GM23248 (cell line): ENCODE results near the gene MST1. TPM values are rescaled to one million over a fixed set of nuclear protein-coding genes. Genes with fewer than 3 reads are reported as not detected.

Source experiments
- DNase-seq: peaks from one replicate; pipeline ENCODE4 v3.0.0-alpha.2; 2015
- H2AFZ ChIP-seq: fragments of 200-600 bp; sonication (generic); 2 replicates; pipeline ENCODE4 v1.6.1; 2016; ENCODE audit warnings: antibody characterized with exemption
- H3F3A ChIP-seq: fragments of 200-600 bp; sonication (generic); 2 replicates; pipeline ENCODE4 v1.6.1; 2016; ENCODE audit warnings: mild to moderate bottlenecking, antibody characterized with exemption, mixed run types; ENCODE audit not compliant: insufficient read depth
- H3K27ac ChIP-seq: fragments of 200-600 bp; sonication (generic); 2 replicates; pipeline ENCODE4 v1.5.1; 2016; ENCODE audit warnings: mild to moderate bottlenecking
- H3K27me3 ChIP-seq: fragments of 200-600 bp; sonication (generic); replicated peaks from 2 replicates; pipeline ENCODE4 v1.6.1; 2016; ENCODE audit warnings: mild to moderate bottlenecking; ENCODE audit not compliant: insufficient read depth
- H3K36me3 ChIP-seq: fragments of 200-600 bp; sonication (generic); 2 replicates; pipeline ENCODE4 v1.6.1; 2016; ENCODE audit warnings: low read depth, mild to moderate bottlenecking
- H3K4me1 ChIP-seq: fragments of 200-600 bp; sonication (generic); 2 replicates; pipeline ENCODE4 v1.6.1; 2016; ENCODE audit warnings: mild to moderate bottlenecking; ENCODE audit not compliant: insufficient read depth
- H3K4me2 ChIP-seq: fragments of 200-600 bp; sonication (generic); one replicate; pipeline ENCODE4 v1.6.1; 2016; ENCODE audit warnings: mild to moderate bottlenecking; ENCODE audit not compliant: unreplicated experiment
- H3K4me3 ChIP-seq: fragments of 200-600 bp; sonication (generic); 2 replicates; pipeline ENCODE4 v1.5.1; 2016; ENCODE audit warnings: mild to moderate bottlenecking
- H3K79me2 ChIP-seq: fragments of 200-600 bp; sonication (generic); 2 replicates; pipeline ENCODE4 v1.6.1; 2016; ENCODE audit warnings: mild to moderate bottlenecking; ENCODE audit not compliant: insufficient read depth
- H3K9ac ChIP-seq: fragments of 200-600 bp; sonication (generic); 2 replicates; pipeline ENCODE4 v1.6.1; 2016; ENCODE audit warnings: mild to moderate bottlenecking
- H3K9me2 ChIP-seq: fragments of 200-600 bp; sonication (generic); 2 replicates; pipeline ENCODE4 v1.6.1; 2016; ENCODE audit warnings: mixed run types, mild to moderate bottlenecking, moderate library complexity; ENCODE audit not compliant: insufficient read depth
- H3K9me3 ChIP-seq: fragments of 200-600 bp; sonication (generic); one replicate; pipeline ENCODE4 v1.6.1; 2017; ENCODE audit warnings: low read depth
- H4K20me1 ChIP-seq: fragments of 200-600 bp; sonication (generic); 2 replicates; pipeline ENCODE4 v1.6.0; 2016; ENCODE audit not compliant: insufficient read depth
- EZH2 ChIP-seq: fragments of 200-600 bp; sonication (generic); IDR thresholded peaks from 2 replicates; pipeline ENCODE4 v1.6.1; 2018; ENCODE audit warnings: antibody characterized with exemption, mild to moderate bottlenecking; ENCODE audit not compliant: insufficient read depth, poor library complexity, severe bottlenecking
- EZH2phosphoT487 ChIP-seq: fragments of 200-600 bp; sonication (generic); IDR thresholded peaks from 2 replicates; pipeline ENCODE4 v1.6.1; 2018; ENCODE audit warnings: antibody characterized with exemption, moderate library complexity, mild to moderate bottlenecking, low read depth; ENCODE audit not compliant: insufficient read depth
- whole genome bisulfite sequencing, 2 experiments: methylation state at CpG; one replicate each; pipeline ENCODE4 v1.1.6; 2015 to 2017; ENCODE audit warnings: low lambda C conversion rate in 2 of 2, low coverage in 1 of 2; ENCODE audit errors: missing lambda C conversion rate in 2 of 2; 5-methylcytosine and 5-hydroxymethylcytosine counted together
- in situ Hi-C: fragments of 300-500 bp; cut with MboI; formaldehyde crosslinking; loops from 2 replicates; pipeline ENCODE4 v1.15.0; 2020
- polyA plus RNA-seq: library from polyadenylated mRNA; unstranded; fragments of >200 nt; fragmentation: Nextera tagmentation; extraction: Ambion mirVana; gene quantifications from 2 replicates; pipeline ENCODE4 v1.2.1, GENCODE V29; 2016
- total RNA-seq: library from RNA; depleted of rRNA; stranded (reverse); fragments of >200 nt; shearing (Covaris generic); gene quantifications from 2 replicates; pipeline ENCODE4 v1.2.3, GENCODE V29; 2014

MST1 gene
- total and polyA plus RNA-seq, 2 experiments from 2014 or later = 3.0 to 6.4 TPM

DNA sequence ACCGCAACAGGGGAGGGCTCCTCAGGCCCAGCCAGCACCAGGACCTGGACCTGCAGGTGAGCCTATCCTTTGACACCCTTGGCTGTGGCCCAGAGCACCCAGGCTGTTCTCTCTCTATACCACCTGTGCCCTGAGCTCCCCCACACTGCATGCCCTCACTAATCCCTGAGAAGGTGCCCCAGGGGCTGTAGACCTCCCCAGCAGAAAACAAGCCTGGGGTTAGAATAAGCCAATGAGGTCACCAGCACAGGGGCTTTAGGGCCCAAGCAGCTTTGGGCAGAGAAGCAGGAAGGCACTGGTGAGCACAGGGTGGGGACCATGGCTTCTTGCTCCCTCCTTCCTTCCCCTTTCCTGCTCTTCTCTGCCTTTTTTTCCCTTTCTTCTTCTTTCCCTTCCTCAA is 25.4 kb downstream of the MST1 start:
- H3K4me1 ChIP-seq = no peaks in the 10 kb centered on the region
- in situ Hi-C loops = no loop called here
- no peaks in the 10 kb centered on the region for H3K9me3 ChIP-seq
- no peaks in the 10 kb centered on the region for H3F3A ChIP-seq
- no peak for DNase-seq
- H3K4me2 ChIP-seq = no peak overlapping the region
- H3K9ac ChIP-seq = no peak overlapping the region
- 100% methylated on average over 1 of the region's 1 CpG for WGBS, 2 experiments
- H3K4me3 ChIP-seq = no peak overlapping the region
- H3K27me3 ChIP-seq = no peaks in the 10 kb centered on the region
- H2AFZ ChIP-seq = no peak overlapping the region
- no peaks in the 10 kb centered on the region for H3K9me2 ChIP-seq
- TF ChIP-seq EZH2 (no peak), EZH2phosphoT487 (no peak)
- H3K36me3 ChIP-seq = no peaks in the 10 kb centered on the region
- H4K20me1 ChIP-seq = no peaks in the 10 kb centered on the region
- H3K79me2 ChIP-seq = no peaks in the 10 kb centered on the region
- no peak overlapping the region for H3K27ac ChIP-seq

DNA sequence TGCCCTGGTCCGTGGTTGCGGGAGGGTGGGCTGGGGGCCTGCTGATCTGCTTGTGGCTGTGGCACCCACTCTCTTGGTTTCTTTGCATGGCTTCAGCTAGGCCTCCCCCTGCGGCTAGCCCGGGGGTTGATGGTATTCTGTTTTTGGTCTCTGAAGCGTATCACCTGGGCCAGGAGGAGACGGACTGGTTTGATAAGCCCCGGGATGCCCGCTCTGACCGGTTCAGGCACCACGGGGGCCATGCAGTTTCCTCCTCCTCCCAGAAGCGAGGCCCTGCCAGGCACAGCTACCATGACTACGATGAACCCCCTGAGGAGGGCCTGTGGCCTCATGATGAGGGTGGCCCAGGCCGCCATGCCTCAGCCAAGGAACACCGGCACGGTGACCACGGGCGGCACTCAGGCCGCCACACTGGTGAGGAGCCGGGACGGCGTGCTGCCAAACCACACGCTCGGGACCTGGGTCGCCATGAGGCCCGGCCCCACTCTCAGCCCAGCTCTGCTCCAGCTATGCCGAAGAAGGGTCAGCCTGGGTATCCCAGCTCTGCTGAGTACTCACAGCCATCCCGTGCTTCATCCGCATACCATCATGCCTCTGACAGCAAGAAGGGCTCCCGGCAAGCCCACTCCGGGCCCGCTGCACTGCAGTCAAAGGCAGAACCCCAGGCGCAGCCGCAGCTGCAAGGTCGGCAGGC is 26.4 kb downstream of the MST1 start:
- H3K4me1 ChIP-seq = no peaks in the 10 kb centered on the region
- no peak overlapping the region for H3K27ac ChIP-seq
- WGBS, 2 experiments = 86 to 89% methylated on average over 29 to 32 of the region's 34 CpGs
- DNase-seq = no peak
- in situ Hi-C loops = no loop called here
- no peak overlapping the region for H3K4me2 ChIP-seq
- H3K4me3 ChIP-seq = no peak overlapping the region
- no peak overlapping the region for H3K9ac ChIP-seq
- no peaks in the 10 kb centered on the region for H3F3A ChIP-seq
- TF ChIP-seq EZH2 (no peak), EZH2phosphoT487 (no peak)
- no peaks in the 10 kb centered on the region for H3K9me3 ChIP-seq
- H3K79me2 ChIP-seq = no peaks in the 10 kb centered on the region
- H3K36me3 ChIP-seq = no peaks in the 10 kb centered on the region
- H2AFZ ChIP-seq = no peak overlapping the region
- no peaks in the 10 kb centered on the region for H4K20me1 ChIP-seq
- no peaks in the 10 kb centered on the region for H3K27me3 ChIP-seq
- H3K9me2 ChIP-seq = no peaks in the 10 kb centered on the region

- Histone ChIP-seq H3F3A (no peaks in the 10 kb centered on the region), H3K9me2 (no peaks in the 10 kb centered on the region), H3K9me3 (no peaks in the 10 kb centered on the region), H4K20me1 (no peaks in the 10 kb centered on the region), H3K9ac (no peak overlapping the region), H3K79me2 (no peaks in the 10 kb centered on the region), H3K4me1 (no peaks in the 10 kb centered on the region), H2AFZ (no peak overlapping the region), H3K27me3 (0 out of 2 replicates have a peak, but pooled peaks cover 3% of the 10 kb centered on the region), H3K4me2 (no peak overlapping the region), H3K36me3 (no peaks in the 10 kb centered on the region), H3K27ac (no peak overlapping the region), H3K4me3 (no peak overlapping the region)
- TF ChIP-seq EZH2phosphoT487 (no peak), EZH2 (no peak)
- in situ Hi-C loops = no loop called here
- WGBS, 2 experiments = 76 to 85% methylated on average over 19 to 22 of the region's 22 CpGs
- DNase-seq = no peak
These were observed 27.3 kb downstream of the MST1 start for GRCh38 chr3:49662021-49662420.

DNA sequence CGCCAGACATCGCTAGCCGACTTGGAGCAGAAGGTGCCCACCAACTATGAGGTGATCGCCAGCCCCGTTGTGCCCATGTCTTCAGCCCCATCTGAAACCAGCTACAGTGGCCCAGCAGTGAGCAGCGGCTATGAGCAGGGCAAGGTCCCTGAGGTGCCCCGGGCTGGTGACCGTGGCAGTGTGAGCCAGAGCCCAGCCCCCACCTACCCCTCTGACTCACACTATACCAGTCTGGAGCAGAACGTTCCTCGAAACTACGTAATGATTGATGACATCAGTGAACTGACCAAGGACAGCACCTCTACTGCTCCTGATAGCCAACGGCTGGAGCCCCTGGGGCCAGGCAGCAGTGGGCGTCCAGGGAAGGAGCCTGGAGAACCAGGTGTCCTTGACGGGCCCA is 28.0 kb downstream of the MST1 start:
- Histone ChIP-seq H3K4me1 (no peaks in the 10 kb centered on the region), H3K27ac (no peak overlapping the region), H2AFZ (no peak overlapping the region), H3K9ac (no peak overlapping the region), H3K4me2 (no peak overlapping the region), H4K20me1 (no peaks in the 10 kb centered on the region), H3K27me3 (0 out of 2 replicates have a peak, but pooled peaks cover 10% of the 10 kb centered on the region), H3K9me2 (no peaks in the 10 kb centered on the region), H3K79me2 (no peaks in the 10 kb centered on the region), H3K9me3 (no peaks in the 10 kb centered on the region), H3F3A (no peaks in the 10 kb centered on the region), H3K4me3 (no peak overlapping the region), H3K36me3 (no peaks in the 10 kb centered on the region)
- in situ Hi-C loops = no loop called here
- TF ChIP-seq EZH2 = no peak
- no peak for TF ChIP-seq EZH2phosphoT487
- 64 to 66% methylated on average over 14 of the region's 14 CpGs for WGBS, 2 experiments
- peak; percentile 15 for DNase-seq
